HG03108 (cell line): Measurements from ENCODE around the gene KRTAP5-9.
"Not testable (repeated sequence)": the region's sequence is repeated elsewhere in the genome, so short reads cannot be mapped to it uniquely, and the experiment has no call there.

ENCODE experiments used
- ATAC-seq: cut with Tn5 transposase; IDR thresholded peaks from one replicate; pipeline ENCODE4 v1.9.1; 2021; ENCODE audit warnings: moderate library complexity; ENCODE audit not compliant: unreplicated experiment

The KRTAP5-9 gene

GRCh38 chr11:71548120-71548519 is at the start of gene KRTAP5-9:
Gene KRTAP5-9, plus strand, starts transcription at chr11:71548420. Its CDS starts 238 bp downstream, at chr11:71548658.
- no peak for ATAC-seq

DNA sequence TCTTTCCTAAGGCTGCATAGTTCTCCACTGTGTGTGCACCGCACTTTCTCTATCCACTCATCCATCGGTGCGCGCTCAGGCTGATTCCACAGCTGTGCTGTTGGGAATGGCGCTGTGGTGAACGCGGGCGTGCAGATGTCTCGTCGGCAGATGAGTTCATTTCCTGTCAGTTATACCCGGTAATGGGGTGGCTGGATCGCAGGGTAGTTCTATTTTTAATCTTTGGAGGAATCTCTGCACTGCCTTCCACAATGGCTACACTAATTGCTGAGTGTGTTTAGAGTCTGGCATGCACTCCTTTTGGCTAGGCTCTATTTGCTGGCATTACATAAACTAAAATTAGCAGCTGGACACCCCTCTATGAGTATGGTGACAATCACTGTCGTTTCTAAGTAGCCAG is 49.1 kb upstream of the KRTAP5-9 start:
- ATAC-seq: no peak

DNA sequence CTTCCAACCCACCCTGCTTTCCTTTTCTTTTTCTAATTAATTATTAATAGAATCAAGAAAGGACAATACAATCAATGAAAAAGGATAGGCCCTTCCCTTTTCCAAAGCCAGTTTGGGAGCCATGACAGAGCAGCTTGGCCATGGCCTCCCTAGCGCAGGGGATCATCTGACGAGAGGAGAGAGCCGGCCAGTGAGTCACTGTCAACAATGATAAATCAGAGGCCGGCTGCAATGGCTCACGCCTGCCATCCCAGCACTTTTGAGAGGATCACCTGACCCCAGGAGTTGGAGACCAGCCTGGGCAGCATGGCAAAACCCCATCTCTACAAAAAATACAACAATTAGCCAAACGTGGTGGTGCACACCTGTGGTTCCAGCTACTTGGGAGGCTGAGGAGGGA is 48.7 kb upstream of the KRTAP5-9 start:
- no peak for ATAC-seq

GRCh38 chr11:71500601-71501021 is 47.6 kb upstream of the KRTAP5-9 start:
- no peak for ATAC-seq

DNA sequence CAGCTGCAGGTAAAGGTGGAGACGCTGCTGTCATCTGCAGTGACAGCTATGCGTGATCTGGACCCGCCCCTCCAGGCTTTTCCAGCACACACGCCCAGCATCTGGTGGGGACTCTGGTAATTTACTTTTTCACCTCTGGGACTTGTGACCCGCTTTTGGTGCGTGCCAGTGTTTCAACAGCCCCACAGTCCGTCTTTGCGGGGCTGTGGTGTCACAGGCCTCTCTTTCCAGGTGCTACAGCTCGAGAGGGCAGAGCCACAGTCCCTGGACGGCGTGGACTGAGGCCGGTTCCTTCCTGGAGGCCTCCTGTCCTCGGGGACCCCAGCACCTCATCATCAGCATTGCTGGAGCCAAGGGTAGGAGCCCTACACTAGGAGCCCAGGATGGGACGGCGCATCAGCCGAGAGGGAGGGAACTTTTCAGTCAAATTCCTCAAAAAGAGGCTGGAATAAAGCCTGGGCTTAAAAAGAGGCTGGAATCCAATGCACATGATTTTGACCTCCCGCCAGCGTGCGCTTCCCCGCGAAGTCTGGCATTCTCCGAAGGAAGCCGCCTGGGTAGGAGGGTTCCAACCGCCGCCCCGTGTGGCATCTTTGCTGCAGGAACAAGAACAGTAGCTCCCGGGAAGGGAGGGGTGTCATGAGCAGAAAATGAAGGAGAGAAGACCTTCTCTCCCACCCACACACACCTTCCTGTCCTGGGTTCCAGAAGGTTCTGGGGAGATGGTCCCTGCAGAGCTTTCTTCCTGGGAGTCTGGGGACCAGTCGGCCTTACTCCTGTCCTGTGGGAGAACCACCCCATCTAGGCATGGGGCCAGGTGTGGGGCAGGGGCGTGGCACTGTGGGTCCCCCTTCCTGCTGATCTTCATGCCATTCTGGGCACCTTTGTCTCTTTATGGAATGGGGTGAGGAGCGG is 46.9 kb upstream of the KRTAP5-9 start:
- no peak for ATAC-seq

- ATAC-seq: no peak
Observed at GRCh38 chr11:71502026-71502425, 46.2 kb upstream of the KRTAP5-9 start.

DNA sequence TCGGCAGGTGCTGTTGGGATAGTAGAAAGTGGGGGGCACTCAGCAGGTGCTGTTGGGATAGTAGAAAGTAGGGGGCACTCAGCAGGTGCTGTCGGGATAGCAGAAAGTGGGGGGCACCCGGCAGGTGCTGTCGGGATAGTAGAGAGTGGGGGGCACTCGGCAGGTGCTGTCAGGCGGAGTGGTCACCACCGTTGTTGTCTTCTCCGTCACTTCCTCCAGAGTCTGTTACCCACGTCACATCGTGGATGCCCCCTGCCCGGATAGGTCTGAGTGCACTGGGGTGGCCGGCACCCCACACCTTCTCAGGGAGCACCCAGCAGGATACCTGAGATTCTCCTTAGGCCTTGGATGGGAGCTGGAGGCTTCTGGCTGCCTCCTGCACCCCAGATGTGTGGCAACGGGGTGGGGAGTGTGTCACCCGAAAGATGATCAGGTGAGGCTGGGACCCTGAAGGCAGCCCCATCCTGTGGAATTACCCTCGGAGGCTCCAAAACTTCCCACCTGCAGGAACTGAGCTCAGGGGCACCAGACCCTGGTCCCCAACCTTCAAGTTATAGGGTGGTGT is 45.3 kb upstream of the KRTAP5-9 start:
- no peak for ATAC-seq

DNA sequence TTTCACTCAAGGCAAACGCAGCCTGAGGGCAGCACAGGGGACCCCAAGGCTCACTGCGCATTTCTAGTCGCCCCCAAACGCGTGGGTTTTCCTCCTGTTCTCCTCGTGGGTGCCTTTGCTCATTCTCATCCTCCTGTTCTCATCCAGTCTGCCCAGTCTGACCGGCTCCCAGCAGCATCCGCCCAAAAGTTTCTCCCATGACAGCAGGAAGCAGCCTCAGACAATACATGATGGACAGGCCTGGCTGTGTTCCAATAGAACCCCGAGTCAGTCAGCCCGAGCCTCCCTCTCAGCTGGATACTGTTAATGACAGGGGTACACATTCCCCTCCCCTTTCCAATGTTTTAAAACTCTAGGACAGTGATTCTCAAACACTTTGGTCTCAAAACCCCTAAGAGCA is 43.7 kb upstream of the KRTAP5-9 start:
- ATAC-seq: no peak

GRCh38 chr11:71505001-71505400 is 43.2 kb upstream of the KRTAP5-9 start:
- no peak for ATAC-seq

DNA sequence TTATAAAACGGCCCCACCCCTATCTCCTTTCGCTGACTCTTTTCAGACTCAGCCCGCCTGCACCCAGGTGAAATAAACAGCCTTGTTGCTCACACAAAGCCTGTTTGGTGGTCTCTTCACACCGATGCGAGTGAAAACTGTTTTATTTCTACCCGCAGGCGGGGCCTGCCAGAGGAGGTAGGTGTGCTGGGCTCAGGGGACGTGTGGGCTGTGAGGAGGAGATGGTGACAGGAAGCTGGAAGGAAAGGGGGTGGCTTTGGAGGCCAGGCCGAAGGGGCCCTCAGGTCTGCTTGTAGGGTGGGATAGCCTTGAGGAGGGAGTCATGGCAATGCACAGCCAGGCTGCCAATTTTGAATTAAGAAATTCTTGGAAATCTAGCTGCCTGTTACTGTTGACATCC is 42.4 kb upstream of the KRTAP5-9 start:
- ATAC-seq: no peak

- no peak for ATAC-seq
Observed at GRCh38 chr11:71507102-71507501, 41.1 kb upstream of the KRTAP5-9 start.

DNA sequence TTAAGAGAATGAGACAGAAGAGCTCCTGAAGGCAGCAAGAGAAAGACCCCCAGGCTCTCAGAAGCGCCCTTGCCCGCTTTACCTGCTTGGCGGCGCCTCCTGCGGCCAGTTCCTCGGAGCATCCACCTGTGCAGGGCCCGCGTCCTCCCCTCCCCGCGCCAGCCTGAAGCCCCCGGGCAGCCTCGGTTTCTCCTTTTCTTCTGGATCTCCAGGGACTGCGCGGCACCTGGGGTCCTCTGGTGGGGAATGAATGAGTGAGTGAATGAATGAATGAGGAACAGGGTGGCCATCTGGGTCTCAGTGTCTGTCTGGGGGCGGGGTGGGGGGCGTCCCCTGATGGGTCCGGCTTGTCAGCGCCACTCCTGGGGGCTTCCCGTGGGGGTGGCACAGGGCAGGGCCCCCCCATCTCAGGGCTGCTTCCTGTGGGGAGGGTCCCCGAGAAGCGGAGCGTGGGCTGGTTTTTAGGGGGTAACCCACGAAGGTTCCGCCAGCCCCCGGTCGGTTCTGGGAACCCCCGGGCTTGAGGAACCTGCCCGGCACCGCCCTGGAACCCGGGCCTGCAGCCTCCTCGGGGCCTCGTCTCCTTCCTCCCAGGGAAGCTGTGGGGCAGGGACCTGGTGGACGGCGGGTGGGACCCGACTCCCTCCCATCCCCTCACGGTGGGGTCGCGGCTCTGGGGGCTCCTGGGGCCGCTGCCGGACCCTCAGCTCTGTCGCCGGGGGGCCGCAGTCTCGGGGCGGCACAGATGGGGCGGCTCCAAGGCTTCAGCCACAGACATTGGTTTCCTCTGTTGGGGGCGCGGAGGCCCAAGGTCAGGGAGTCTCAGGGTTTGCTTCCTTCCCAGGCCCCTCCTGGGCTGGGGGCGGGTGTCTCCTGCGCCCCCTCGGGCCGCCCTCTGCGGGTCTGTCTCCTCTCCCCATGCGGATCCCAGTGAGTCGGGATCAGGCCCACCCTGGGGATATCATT is 29.4 kb upstream of the KRTAP5-9 start:
- ATAC-seq: no peak

DNA sequence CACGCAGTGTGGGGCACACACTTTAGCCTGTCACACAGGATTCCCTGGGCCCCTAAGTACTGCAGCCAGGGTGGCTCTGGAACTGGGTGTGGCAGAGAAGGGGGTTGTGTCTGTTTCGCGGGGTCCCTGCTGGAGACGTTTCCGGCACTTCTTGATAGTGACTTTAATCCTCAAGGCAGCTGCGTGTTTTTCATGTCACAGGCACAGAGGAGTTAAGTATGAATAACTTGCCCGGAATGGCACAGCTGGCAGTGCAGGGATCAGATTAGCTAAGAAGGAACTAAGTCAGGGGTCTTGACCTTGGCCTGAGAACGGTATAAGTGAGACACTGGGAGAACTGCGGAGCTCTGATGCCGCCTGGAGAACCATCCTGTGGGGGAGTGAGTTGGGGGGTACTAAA is 28.7 kb upstream of the KRTAP5-9 start:
- ATAC-seq: no peak

GRCh38 chr11:71525188-71525937 is 22.9 kb upstream of the KRTAP5-9 start:
- ATAC-seq: no peak

GRCh38 chr11:71525938-71526495 is 22.2 kb upstream of the KRTAP5-9 start:
- no peak for ATAC-seq

DNA sequence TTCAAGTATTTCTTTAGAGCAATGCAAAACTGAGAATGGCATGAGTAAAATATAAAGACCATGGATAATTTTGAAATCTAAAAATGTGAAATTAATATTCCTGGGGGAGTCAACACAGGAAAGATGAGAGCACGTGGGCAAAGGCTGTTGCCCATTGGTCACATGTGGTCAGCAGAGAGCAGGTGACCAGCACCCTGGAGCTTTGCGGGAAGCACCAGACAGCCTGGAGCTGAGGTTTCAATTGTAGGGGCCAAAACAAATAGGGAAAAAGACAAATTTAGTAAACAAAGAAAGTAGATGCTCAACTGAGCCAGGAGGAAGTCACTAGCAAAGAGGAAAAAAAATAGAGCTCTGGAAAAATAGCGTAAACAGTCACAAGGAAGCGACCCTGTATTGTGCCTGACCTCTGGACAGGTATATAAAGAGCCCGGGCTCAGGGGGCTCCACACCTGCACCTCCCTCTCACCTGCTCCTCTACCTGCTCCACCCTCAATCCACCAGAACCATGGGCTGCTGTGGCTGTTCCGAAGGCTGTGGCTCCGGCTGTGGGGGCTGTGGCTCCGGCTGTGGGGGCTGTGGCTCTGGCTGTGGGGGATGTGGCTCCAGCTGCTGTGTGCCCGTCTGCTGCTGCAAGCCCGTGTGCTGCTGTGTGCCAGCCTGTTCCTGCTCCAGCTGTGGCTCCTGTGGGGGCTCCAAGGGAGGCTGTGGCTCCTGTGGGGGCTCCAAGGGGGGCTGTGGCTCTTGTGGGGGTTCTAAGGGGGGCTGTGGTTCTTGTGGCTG is 21.2 kb upstream of the KRTAP5-9 start, which contains the start of gene KRTAP5-7:
Gene KRTAP5-7 (plus strand): TSS at position 472 of the 780 bp plus-strand sequence. CDS start 34 bp downstream, at position 506.
- ATAC-seq: not testable (repeated sequence)

DNA sequence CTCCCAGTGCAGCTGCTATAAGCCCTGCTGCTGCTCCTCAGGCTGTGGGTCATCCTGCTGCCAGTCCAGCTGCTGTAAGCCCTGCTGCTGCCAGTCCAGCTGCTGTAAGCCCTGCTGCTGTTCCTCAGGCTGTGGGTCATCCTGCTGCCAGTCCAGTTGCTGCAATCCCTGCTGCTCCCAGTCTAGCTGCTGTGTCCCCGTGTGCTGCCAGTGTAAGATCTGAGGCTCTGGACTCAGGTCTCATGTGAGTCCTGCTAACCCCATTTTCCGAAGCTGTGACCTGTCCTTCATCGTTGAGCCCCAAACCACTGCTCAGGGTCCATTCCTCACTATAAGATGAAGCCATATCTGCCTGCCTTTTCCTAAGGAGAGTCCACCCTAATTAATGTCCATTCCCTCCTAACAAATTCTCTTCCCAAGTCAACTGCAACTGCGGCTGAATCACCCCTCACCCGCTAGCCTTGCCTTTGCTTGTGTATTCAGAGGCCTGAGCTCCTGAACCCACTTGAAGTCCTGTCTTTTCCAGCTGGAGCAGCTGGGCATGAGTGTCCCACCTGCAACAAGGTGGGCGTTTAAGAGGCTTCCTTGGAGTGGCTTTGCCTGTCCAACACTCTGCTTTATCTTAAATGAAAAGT is 20.5 kb upstream of the KRTAP5-9 start:
- no peak for ATAC-seq

GRCh38 chr11:71530602-71531001 is 17.6 kb upstream of the KRTAP5-9 start:
- ATAC-seq: no peak
